Measurements from ENCODE around the gene SHQ1. TPM values are rescaled to one million over a fixed set of nuclear protein-coding genes. Genes with fewer than 3 reads are reported as not detected.
"Not testable (repeated sequence)": the region's sequence is repeated elsewhere in the genome, so short reads cannot be mapped to it uniquely, and the experiment has no call there.

SHQ1 gene
- total RNA-seq, 1 experiment from 2014 or later: 32.5 TPM

DNA sequence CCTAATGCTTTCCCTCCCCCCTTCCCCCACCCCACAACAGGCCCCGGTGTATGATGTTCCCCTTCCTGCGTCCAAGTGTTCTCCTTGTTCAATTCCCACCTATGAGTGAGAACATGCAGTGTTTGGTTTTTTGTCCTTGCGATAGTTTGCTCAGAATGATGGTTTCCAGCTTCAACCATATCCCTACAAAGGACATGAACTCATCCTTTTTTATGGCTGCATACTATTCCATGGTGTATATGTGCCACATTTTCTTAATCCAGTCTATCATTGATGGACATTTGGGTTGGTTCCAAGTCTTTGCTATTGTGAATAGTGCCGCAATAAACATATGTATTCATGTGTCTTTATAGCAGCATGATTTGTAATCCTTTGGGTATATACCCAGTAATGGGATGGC, 137.8 kb downstream of the SHQ1 start:
- H3K9me3 ChIP-seq (ENCODE audit: control insufficient read depth, low read depth, low read length); H4K91ac ChIP-seq (ENCODE audit: insufficient read length, low read depth, low read length); H4K8ac ChIP-seq (replicated peaks; ENCODE audit: insufficient read length, low read depth, low read length); H3K23me2 ChIP-seq (ENCODE audit: insufficient read length, low read depth, low read length, poor library complexity, severe bottlenecking); H2BK15ac ChIP-seq (ENCODE audit: low read depth, low read length); H3K79me2 ChIP-seq (ENCODE audit: insufficient read depth, low read length); H3K9ac ChIP-seq (ENCODE audit: extremely low read depth, insufficient read length, low read length); H3K27ac ChIP-seq (ENCODE audit: insufficient read length, low read depth, low read length); H3K27ac Mint-ChIP-seq; H2AK5ac ChIP-seq (ENCODE audit: insufficient read length, low read length); DNase-seq; H2AFZ ChIP-seq (ENCODE audit: low read length); H4K5ac ChIP-seq (ENCODE audit: insufficient read length, low read depth, low read length); H2BK120ac ChIP-seq (ENCODE audit: low read depth, low read length, poor library complexity, severe bottlenecking); H3K4me1 ChIP-seq (ENCODE audit: insufficient read depth, low read length); H3K18ac ChIP-seq (ENCODE audit: insufficient read length, low read depth, low read length); H3K14ac ChIP-seq (ENCODE audit: insufficient read depth, low read length); H3K4me1 Mint-ChIP-seq; H3K27me3 Mint-ChIP-seq (ENCODE audit: low read depth); H3T11ph ChIP-seq (ENCODE audit: low read length); H3K56ac ChIP-seq (ENCODE audit: insufficient read length, low read depth, low read length); H2BK20ac ChIP-seq (ENCODE audit: low read depth, low read length, poor library complexity, severe bottlenecking); H3K4ac ChIP-seq (ENCODE audit: low read depth, low read length); H3K27me3 ChIP-seq (ENCODE audit: insufficient read depth, low read length); H2BK12ac ChIP-seq (ENCODE audit: insufficient read length, low read depth, low read length); H3K4me3 Mint-ChIP-seq; H2BK5ac ChIP-seq (ENCODE audit: insufficient read length, low read length); H4K20me1 ChIP-seq (ENCODE audit: control insufficient read depth, insufficient read depth, insufficient read length); H3K79me1 ChIP-seq (ENCODE audit: insufficient read depth, low read depth, low read length, poor library complexity, severe bottlenecking); H3K23ac ChIP-seq (ENCODE audit: insufficient read length, low read depth, low read length); H3K4me2 ChIP-seq (ENCODE audit: insufficient read depth, insufficient read length, low read length): not testable (repeated sequence)
- H3K9me3 Mint-ChIP-seq: peaks cover 15 to 18% of the 10 kb centered on the region in 2 experiments
- WGBS (ENCODE audit: extremely low coverage, insufficient read length, low lambda C conversion rate): no CpG with 5 or more reads among the region's 4 CpGs
- H3K36me3 Mint-ChIP-seq (ENCODE audit: insufficient read depth in 1 of 3, low read depth in 3 of 3): peaks cover 0 to 10% (median 10%) of the 10 kb centered on the region in 3 experiments; a peak in 4 of 7 replicates
